ENCODE results near the gene CEP350.
A peak's percentile ranks its signal among the peaks of the same experiment; 100 is the strongest.
"Not testable (repeated sequence)": the region's sequence is repeated elsewhere in the genome, so short reads cannot be mapped to it uniquely, and the experiment has no call there.

Gene CEP350

DNA sequence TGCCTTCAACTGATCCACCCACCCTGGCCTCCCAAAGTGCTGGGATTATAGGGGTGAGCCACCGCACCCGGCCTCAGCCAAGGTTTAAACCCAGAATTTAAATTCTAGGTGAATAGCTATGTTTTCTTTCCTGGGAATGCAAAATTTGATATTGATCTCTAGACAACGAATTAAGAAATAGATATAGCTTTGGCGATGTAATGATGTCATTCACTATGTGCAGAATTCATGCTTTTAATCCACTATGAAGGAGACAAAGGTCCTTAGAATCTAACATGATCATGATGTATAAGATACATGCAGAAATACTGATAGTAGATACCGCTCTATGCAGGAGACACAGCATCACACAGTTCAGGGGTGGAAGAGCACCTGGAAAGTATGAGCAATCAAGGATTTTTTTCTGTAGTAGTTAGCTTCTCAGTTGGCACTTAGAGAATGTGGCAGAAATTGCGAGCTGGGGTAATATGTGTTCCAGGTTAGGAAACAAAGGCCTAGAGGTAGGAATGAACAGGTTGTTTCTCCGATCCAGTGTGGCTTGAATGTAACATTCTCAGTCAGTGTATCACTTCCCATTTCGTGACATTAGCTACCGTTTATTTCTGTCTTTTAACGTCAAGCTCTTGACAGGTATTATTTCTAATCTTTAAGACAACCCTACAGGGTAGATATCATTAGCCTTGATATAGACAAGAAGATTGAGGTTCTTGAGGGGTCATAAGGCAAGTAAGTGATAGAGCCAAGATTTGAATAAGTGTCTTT is 3.0 kb upstream of the CEP350 start:
- DNase-seq (ENCODE audit: low spot score), result no peak

GRCh38 chr1:179952186-179952585 is 2.4 kb upstream of the CEP350 start:
- no peak for DNase-seq (ENCODE audit: low spot score)

DNA sequence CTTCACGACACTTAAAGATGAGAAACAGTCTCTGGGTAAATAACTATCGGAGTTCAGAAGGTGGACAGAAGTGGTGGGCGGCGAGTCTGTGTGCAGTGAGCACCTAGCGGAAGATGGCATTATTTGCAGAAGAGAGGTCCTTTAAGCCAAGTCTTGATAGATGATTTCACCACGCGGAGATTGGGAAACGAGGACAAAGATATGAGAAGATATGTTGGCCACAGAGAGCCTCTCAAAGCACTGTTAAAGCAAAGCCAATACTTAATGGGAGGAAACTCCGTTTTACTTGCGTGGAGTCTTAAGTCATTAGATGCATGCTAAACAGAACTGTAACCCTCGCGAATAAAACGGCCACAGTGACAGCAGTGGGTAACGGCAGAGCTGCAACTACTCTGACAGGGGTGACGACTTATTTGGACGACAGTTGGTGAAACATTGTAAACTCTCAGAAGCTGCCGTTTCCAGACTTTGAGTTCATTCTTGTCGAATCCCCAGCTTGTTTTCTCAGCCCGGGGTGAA is 577 bp upstream of the CEP350 start:
- DNase-seq (ENCODE audit: low spot score), result no peak

- peak; percentile 14 for DNase-seq (ENCODE audit: low spot score)
These were observed 674 bp downstream of the CEP350 start for GRCh38 chr1:179955287-179955680.

DNA sequence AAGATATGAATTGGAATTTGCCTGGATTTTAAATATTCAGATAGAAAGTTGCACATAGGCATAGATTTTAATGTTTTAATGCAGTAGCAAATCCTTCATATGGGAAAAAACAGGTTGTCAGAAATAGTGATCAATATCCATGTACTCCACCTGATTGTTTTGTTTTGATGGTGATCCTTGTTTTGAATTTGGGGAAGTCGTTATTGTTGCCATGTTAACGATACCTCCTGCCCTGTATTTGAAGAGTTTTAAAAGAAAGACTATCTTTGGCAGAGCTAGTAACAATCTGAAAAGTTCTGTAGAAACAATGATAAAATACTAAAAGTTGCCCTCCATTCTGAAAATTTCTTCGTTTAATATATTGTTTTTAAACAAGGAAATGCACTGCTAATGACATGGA is 1.1 kb downstream of the CEP350 start:
- DNase-seq (ENCODE audit: low spot score), result no peak

DNA sequence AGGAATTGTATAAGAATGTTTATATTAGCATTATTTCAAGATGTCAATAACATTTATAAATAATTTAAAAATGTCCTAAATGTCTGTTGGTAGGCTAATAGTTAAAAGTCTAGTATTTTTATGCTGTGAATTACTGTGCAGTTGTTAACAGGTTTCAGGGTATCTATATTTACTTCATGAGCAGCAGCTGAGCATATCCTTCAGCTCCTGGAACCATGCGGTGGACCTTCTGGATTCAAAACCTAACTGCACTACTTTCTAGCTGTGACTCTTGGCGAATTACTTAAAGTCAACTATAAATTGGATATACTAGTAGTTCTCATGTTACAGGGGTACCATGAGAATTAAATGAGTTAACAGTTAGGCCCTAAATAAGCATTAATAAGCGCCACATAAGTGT is 3.7 kb downstream of the CEP350 start:
- no peak for DNase-seq (ENCODE audit: low spot score)

DNA sequence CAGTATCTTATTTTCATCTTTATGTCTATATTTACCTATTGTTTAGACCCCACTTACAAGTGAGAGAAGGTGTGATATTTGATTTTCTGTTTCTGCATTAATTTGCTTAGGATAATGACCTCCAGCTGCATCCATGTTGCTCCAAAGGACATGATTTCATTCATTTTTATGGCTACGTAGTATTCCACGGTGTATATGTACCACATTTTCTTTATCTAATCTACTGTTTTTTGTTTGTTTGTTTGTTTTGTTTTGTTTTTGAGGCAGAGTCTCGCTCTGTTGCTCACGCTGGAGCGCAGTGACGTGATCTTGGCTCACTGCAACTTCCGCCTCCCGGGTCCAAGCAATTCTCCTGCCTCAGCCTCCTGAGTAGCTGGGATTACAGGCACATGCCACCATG is 7.6 kb downstream of the CEP350 start:
- not testable (repeated sequence) for DNase-seq (ENCODE audit: low spot score)

DNA sequence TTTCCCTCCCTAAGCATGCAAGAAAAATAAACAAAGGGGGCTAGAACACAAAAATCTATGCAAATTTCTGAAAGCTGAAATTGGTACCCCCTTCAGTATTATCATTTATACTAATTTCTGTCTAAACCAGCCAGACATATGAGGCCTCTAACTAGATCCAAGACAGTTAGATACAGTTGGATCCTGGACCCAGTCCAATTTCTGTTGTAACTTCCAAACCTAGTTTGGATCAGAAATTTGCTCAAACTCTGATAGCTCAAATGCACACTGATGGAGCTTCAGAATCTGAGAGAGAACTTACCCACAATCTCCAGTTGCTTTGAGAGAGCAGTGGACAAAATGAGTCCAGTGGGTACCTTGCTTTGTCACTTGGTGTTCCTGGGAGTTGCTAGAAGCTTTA is 11.9 kb downstream of the CEP350 start:
- no peak for DNase-seq (ENCODE audit: low spot score)

GRCh38 chr1:179968284-179968993 is 13.8 kb downstream of the CEP350 start:
- DNase-seq (ENCODE audit: low spot score), result no peak

DNA sequence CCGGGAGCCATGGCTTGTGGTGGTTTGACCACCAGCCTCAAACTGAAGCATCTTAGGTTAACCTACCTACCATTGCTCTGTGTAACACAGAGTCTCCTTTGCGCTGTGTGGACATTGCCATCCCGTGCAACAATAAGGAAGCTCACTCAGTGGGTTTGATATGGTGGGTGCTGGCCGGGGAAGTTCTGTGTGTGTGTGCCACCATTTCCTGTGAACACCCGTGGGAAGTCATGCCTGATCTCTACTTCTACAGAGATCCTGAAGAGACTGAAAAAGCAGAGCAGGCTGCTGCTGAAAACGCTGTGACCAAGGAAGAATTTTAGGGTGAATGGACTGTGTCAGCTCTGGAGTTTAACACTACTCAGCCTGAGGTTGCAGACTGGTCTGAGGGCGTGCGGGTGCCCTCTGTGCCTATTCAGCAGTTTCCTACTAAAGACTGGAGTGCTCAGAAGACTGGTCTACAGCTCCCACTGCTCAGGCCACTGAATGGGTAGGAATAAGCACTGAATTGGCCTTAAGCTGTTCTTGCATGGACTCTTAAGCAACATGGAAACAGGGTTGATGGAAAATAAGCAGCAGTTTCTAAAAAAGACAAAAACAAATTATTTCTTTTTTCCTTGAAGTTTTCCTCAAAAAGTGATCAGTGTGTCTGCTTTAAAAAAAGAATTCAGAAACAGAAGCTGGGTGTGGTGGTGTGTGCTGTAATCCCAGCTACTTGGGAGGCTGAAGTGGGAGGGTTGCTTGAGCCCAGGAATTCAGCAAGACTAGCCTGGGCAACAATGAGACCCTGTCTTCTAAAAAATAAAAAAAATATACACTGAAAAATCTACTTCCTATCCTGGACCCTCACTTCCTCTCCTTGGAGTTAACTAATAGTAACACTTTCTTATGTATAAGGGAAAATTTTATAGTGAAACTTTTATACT is 14.6 kb downstream of the CEP350 start:
- DNase-seq (ENCODE audit: low spot score), result no peak

- no peak for DNase-seq (ENCODE audit: low spot score)
These were observed 15.4 kb downstream of the CEP350 start for GRCh38 chr1:179969962-179970361.

DNA sequence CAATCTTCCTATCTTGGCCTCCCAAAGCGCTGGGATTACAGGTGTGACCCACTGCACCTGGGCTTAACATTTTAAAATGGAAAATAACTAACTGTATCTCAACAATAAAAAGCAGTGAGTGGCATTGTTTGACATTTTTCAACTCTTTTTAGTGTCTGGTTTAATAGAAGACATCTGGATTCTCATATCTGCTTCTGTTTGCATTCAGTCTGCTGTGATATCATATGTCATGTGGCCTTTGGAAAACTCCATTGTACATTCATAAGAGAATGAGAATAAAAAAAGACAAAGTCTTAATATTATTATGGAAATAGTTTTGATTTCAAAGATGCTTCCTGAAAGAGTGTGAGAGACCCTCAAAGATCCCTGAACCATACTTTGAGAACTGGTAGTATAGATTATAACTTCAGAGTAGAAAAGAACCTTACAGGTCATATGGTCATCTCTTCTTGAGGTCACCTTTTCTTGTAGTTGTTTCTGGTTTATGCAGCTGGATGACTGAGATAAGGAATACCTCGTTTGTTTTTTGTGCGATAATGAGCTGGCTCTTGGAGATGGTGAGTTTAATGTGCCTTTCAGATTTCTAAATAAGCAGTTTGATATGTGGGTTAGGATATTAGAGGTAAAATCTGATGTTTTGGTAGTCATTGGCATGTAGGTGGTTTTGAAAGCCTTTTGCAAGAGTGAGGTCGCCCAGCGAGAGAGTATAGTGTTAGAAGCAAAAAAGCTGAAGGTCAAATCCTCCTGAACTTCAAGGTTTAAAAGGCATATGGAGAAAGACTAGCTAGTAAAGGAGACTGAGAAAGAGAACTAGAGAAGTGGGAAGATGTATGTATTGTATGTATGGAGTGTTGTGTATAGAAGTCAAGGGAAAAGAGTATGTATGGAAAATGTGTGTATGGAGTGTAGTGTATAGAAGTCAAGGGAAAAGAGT is 17.2 kb downstream of the CEP350 start:
- no peak for DNase-seq (ENCODE audit: low spot score)

DNA sequence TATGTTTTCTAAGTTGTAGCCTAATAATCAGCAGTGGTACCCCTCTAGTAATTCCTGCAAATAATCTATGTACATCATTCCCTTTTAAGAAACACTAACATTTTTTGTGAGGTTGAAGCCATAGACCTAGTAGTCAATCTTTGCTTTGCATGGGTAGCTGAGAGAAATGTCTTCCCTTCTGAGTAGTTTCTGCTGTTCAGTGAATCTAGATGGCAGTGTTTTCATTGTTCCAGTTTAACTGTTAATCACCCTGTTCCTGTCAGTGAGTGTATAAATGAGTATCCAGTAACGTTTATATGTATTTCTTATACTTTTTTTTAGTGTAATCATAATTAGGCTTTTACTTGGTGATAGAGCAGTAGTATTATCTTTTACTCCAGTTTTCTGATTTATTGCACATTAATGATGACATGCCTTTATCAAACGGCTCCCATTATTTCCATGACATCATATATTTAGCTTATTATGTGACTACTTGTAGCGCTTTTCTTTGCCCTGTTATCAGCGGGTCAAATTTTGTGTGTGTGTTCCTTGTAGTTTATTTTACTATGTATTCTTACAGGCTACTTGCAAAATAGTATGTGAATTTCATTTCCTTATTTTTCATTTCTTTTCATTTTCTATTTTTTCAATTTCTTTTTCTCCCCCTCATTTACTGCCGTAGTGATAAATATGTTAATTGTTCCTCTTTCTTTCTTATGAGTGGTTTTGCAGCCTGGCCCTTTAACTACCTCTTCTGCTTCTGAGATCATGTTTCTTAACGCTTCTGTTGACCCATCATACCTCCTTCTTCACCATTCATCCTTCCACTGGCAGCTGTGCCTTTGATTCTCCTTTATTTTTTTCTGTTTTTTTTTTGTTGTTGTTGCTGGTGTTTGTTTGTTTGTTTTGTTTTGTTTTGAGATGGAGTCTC is 18.8 kb downstream of the CEP350 start:
- no peak for DNase-seq (ENCODE audit: low spot score)

GRCh38 chr1:179976970-179977651 is 22.5 kb downstream of the CEP350 start:
- no peak for DNase-seq (ENCODE audit: low spot score)

DNA sequence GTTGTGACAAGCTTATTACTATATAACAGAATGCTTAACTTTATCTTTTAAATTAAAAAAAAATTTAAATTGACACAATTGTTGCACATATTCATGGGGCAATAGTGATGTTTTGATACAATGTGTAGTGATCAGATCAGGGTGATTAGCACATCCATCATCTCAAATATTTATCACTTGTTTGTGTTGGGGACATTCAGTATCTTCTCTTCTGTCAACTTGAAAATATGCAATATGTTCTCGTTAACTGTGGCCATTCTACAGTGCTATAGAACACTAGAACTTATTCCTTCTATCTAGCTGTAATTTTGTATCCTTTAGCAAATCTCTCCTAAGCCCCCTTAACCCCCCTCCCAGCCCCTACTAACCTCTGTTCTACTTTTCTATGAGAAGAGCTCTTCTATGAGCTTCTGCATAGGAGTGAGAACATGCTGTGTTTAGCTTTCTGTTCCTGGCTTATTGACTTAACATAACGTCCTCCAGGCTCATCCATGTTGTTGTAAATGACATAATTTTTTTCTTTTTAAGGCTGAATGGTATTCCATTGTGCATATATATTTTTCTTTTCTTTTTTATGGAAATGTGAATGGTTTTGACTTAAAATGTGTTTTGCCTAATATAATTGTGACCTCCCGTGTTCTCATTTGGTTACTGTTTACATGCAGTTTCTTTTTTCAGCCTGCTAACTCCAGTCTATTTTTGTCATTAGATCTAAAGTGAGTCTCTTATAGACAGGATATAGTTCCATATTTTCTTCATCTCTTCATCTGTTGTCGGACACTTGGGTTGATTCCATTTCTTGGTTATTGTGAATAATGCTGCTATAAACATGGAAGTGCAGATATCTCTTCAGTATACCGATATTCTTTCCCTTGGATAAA is 23.8 kb downstream of the CEP350 start:
- no peak for DNase-seq (ENCODE audit: low spot score)

DNA sequence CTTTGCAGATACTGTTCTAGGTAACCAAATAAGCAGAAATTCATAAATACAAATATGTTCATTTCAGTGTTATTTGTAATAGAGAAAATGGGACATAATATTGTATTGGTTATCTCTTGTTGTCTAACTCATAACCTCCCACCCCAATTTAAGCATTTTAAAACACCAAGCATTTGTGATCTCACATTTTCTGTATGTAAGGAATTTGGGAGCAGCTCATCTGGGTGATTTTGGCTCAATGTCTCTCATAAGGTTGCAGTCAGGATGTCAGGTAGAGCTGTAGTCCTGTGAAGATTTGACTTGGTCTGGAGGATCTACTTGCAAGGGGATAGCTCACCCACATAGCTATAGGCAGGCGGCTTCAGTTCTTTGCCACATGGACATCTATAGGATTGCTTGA is 29.5 kb downstream of the CEP350 start:
- DNase-seq (ENCODE audit: low spot score), result no peak

DNA sequence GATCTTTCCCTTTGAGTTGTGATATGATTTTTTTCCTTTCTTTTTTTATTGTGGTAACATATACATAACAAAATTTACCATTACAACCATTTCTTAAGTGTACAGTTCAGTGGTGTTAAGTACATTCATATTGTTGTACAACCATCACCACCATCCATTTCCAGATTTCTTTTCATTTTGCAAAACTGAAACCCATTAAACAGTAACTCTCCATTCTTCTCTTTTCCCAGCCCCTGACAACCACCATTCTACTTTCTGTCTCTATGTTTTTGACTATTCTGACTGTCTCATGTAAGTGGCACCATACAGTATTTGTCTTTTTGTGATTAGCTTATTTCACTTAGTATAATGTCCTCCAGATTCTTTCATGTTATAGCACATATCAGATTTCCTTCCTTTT is 30.3 kb downstream of the CEP350 start:
- DNase-seq (ENCODE audit: low spot score), result no peak

- no peak for DNase-seq (ENCODE audit: low spot score)
These were observed 36.2 kb downstream of the CEP350 start for GRCh38 chr1:179990847-179991246.

GRCh38 chr1:179995576-179995975 is 41.0 kb downstream of the CEP350 start:
- no peak for DNase-seq (ENCODE audit: low spot score)
